ENCODE measurements around the gene GPHB5.
"Not testable (repeated sequence)": the region's sequence is repeated elsewhere in the genome, so short reads cannot be mapped to it uniquely, and the experiment has no call there.

GPHB5 gene, protein sequence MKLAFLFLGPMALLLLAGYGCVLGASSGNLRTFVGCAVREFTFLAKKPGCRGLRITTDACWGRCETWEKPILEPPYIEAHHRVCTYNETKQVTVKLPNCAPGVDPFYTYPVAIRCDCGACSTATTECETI

DNA sequence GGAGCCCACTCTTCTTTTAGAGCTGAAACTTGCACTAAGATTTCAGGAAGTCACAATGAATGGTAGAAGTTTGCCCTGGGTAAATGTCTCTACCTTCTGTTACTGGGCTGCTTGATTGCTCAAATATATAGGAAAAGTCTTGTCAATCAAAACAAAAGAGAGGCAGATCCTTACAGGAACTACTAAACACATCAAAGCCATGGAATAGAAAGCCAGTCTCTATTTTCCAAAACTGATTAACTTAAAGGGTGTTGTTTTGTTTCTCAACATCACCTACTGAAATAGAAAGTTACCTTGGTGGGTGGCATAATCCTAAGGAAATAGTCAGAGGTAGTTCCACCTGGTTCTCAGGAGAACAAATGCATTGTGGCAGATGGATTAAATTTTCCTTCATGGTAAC lies at the start of gene GPHB5:
GPHB5 (minus strand) TSS at position 101 of the 400 bp plus-strand sequence. CDS start 1,086 bp downstream, outside the sequence.
- DNase-seq (ENCODE audit: low spot score), result no peak

GRCh38 chr14:63367742-63368364 lies 49.1 kb upstream of the GPHB5 start:
- no peak for DNase-seq (ENCODE audit: low spot score)

GRCh38 chr14:63362389-63362819 lies 43.7 kb upstream of the GPHB5 start:
- no peak for DNase-seq (ENCODE audit: low spot score)

GRCh38 chr14:63361790-63362189 lies 43.1 kb upstream of the GPHB5 start:
- no peak for DNase-seq (ENCODE audit: low spot score)

DNA sequence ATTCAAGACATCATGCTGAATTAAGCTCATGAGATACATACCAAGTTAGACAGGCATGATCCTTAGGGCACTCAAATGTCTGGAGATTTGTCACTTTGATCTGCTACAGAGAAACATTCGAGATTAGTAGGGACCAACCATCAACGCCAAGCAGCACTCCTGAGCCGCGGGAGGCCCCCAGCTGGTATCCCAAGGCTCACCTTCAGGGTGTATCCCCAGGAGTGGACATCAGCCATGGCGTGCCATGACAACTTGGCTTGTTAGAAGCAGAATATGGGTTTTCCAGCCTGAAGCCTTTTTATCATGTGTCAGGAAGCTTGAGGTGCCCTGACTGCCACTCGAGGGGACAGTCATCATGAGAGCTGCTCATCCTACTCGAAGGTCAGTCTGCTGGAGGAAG lies 39.1 kb upstream of the GPHB5 start:
- no peak for DNase-seq (ENCODE audit: low spot score)

DNA sequence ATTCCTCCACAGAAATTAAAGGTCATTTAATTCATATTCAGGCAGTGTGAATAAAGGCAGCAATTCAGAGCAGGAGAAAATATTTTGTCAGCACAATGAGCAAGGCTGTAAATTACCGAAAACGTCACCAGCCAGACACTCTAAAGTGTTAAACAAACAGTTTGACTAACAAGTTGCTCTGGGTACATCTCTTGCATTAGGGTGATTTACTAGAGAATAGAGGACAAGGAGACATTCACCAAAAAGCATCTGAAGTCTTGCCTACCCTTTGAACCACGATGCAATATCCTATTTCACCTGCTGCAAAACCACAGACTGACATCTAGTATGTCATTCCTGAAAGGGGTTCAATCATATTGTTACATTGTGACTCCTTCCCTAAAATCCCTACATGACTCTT lies 27.1 kb upstream of the GPHB5 start:
- no peak for DNase-seq (ENCODE audit: low spot score)

GRCh38 chr14:63344336-63344735 lies 25.6 kb upstream of the GPHB5 start:
- DNase-seq (ENCODE audit: low spot score), result no peak

- no peak for DNase-seq (ENCODE audit: low spot score)
Measured at GRCh38 chr14:63343878-63344277, 25.1 kb upstream of the GPHB5 start.

DNA sequence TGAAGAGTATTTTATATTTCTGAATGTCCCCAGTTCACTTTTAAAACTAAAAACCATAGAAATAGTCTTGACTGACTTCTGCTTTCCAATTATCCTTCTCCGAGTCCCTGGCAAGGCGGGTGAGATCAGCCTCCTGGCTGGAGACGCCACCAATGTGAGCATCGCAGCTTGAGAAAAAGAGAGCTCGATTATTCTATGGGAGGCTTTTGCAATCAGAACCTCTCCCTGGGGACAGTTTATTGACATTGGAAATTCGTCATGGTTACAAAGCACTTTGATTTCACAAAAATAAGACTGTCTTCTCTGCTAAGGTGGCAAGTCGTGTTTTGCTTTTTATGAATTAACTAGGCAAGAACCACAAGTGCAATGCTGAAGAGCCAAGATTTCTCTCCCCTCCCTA lies 23.6 kb upstream of the GPHB5 start:
- DNase-seq (ENCODE audit: low spot score), result no peak

DNA sequence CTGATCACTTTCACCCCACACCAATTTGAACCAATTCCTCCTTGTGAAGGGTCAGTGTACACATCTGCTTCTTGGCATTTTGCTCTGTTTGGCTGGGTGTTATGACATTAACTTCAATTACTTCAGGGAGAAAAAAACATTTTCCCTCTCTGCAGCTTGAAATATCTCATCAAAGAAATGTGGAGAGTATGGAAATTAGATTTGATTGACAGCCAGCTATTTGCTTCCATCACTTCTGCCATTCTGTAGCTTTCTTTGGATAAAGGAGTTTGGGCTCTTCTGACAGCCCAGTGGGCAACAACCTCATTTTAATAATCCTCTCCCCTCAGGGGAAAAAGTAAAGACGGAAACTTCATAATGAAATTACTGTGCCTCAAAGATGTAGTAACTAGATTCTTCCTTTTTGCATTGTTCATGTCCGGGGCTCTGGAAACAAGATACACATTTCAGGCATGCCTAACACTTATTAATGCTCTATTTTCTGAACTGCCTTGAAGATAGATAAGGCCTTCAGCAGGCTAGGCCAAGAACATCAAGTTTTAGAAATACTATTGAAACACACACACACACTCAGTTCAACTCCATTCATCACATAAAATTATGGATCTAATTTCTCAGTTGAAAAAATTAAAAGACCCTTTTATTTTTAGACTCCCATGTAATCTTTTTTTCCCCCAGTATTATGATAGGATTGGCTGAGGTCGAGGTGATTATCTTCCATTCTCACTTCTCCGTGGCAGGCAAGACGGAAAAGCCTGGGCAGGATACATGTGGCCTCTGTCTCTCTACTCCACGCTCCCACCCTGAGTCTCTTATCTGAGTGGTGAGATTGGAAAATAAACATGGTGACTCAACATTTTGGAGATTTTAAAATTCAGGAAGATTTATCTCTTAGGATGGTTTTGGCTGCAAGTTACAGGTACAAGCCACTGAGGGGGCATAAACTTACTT lies 10.3 kb upstream of the GPHB5 start:
- DNase-seq (ENCODE audit: low spot score), result no peak

DNA sequence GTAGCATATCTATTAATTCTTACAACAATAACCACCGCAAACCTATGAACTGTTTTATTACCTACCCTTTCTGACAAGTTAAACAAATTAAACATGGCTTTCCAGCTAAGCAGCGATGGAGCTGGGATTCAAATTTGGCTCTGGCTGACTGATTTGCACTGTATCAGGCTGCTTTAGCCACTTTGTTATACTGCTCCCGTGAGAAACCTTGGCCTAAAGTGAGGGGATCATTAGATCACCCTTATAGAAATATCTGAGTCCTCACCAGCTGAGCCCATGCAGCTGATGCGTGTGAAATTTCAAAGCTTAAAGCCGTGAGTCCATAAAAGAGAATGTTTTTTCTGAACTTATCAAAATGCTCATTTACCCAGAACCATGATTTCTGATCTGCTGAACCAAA lies 8.1 kb upstream of the GPHB5 start:
- DNase-seq (ENCODE audit: low spot score), result no peak

- no peak for DNase-seq (ENCODE audit: low spot score)
Measured at GRCh38 chr14:63322897-63323573, 4.3 kb upstream of the GPHB5 start.

GRCh38 chr14:63322472-63322871 lies 3.7 kb upstream of the GPHB5 start:
- no peak for DNase-seq (ENCODE audit: low spot score)

- peak; percentile 34 for DNase-seq (ENCODE audit: low spot score)
Measured at GRCh38 chr14:63308723-63309317, 9.9 kb downstream of the GPHB5 start.

GRCh38 chr14:63304429-63304828 lies 14.3 kb downstream of the GPHB5 start:
- not testable (repeated sequence) for DNase-seq (ENCODE audit: low spot score)

DNA sequence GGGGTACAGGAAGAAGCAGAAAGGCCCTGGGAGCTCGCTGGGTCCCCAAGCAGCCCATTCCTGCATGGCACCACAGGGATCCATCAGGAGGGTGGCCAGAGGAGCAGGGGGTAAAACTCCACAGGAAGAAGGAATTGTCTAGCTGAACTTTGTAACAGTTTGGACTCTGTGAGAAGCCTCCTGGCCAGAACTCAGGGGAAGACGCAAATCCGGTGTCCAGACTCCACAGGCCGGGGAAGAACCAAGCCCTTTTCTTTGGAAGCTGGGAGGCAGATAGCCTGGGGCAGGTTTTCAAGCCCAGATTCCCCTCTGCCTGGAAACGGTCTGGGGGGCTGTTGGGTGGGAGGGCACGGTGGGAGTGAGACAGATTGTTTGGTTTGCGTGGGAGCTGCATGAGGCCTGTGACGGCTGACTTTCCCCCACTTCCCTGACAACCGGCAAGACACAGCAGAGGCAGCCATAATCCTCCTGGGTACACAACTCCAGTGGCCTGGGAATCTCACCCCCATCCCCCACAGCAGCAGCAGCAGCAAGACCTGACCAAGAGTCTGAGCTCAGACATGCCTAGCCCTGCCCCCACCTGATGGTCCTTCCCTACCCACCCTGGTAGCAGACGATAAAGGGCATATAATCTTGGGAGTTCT lies 16.7 kb downstream of the GPHB5 start:
- DNase-seq (ENCODE audit: low spot score), result no peak

GRCh38 chr14:63300854-63301253 lies 17.9 kb downstream of the GPHB5 start:
- no peak for DNase-seq (ENCODE audit: low spot score)

- DNase-seq (ENCODE audit: low spot score), result no peak
Measured at GRCh38 chr14:63299351-63300110, 19.2 kb downstream of the GPHB5 start.

GRCh38 chr14:63297372-63298063 lies 21.2 kb downstream of the GPHB5 start:
- DNase-seq (ENCODE audit: low spot score), result no peak

GRCh38 chr14:63296060-63296563 lies 22.6 kb downstream of the GPHB5 start:
- DNase-seq (ENCODE audit: low spot score), result no peak
